Transverse colon (tissue), 4 donors: ENCODE results near the gene LACTB.

ENCODE experiments used
- CTCF ChIP-seq, 5 experiments: fragments of 200-600 bp in 3 of 5; fragments of 450-650 bp in 2 of 5; sonication (generic) in 3 of 5; IDR thresholded peaks; 1 replicate in 2 of 5; 2 replicates in 3 of 5; pipeline ENCODE4 v1.5.1; 2016 to 2017; ENCODE audit warnings: antibody characterized with exemption in 5 of 5, inconsistent platforms in 3 of 5, mild to moderate bottlenecking in 2 of 5, moderate library complexity in 1 of 5
- POLR2AphosphoS5 ChIP-seq, 3 donors: sonication (generic); formaldehyde crosslinking; IDR thresholded peaks; one replicate each; pipeline ENCODE4 v1.6.1; 2016; ENCODE audit warnings: antibody characterized with exemption in 3 of 3

GRCh38 chr15:63188247-63188925 lies 66.7 kb downstream of the LACTB start:
- no peak for TF ChIP-seq CTCF (IDR thresholded peaks at IDR 0.05)
- TF ChIP-seq POLR2AphosphoS5 (IDR thresholded peaks at IDR 0.05), result no peak
